SK-N-SH treated with all-trans-retinoic acid at 6 μM for 48 hours (cell line): Measurements from ENCODE around the gene DGKI.

Experiments used
- ATAC-seq: fragments of 200-7000 bp; cut with Tn5 transposase; 3 replicates; pipeline ENCODE4 v1.9.1; 2020; ENCODE audit warnings: mild to moderate bottlenecking, moderate library complexity
- ARNTL ChIP-seq: fragments of 450-650 bp; formaldehyde crosslinking; IDR thresholded peaks from 2 replicates; pipeline ENCODE4 v1.5.0; 2020; ENCODE audit warnings: low read depth, mild to moderate bottlenecking, moderate library complexity, borderline replicate concordance
- CSRNP3 ChIP-seq: fragments of 250-450 bp; sonication (Bioruptor Pico); IDR thresholded peaks from 2 replicates; pipeline ENCODE4 v1.5.1; 2021; ENCODE audit warnings: mild to moderate bottlenecking, moderate library complexity
- ESRRG ChIP-seq: fragments of 250-450 bp; sonication (Bioruptor Pico); IDR thresholded peaks from 2 replicates; pipeline ENCODE4 v1.6.1; 2021; ENCODE audit warnings: mild to moderate bottlenecking
- GLIS3 ChIP-seq: fragments of 250-450 bp; sonication (Bioruptor Pico); IDR thresholded peaks from 2 replicates; pipeline ENCODE4 v1.5.0; 2020; ENCODE audit warnings: mild to moderate bottlenecking, moderate library complexity
- ISL1 ChIP-seq: fragments of 250-450 bp; sonication (Bioruptor Pico); IDR thresholded peaks from 2 replicates; pipeline ENCODE4 v2.1.2; 2022; ENCODE audit warnings: mild to moderate bottlenecking, moderate library complexity
- OSR1 ChIP-seq: fragments of 250-450 bp; sonication (Bioruptor Pico); IDR thresholded peaks from 2 replicates; pipeline ENCODE4 v1.8.0; 2022; ENCODE audit warnings: moderate library complexity, mild to moderate bottlenecking, inconsistent platforms
- POU6F1 ChIP-seq: fragments of 250-450 bp; sonication (Bioruptor Pico); IDR thresholded peaks from 2 replicates; pipeline ENCODE4 v1.8.0; 2021; ENCODE audit warnings: low read depth, mild to moderate bottlenecking, moderate library complexity, borderline replicate concordance
- PPARA ChIP-seq: fragments of 250-450 bp; sonication (Bioruptor Pico); IDR thresholded peaks from 2 replicates; pipeline ENCODE4 v1.5.0; 2020; ENCODE audit warnings: mild to moderate bottlenecking, borderline replicate concordance
- SNAI2 ChIP-seq: fragments of 250-450 bp; sonication (Bioruptor Pico); IDR thresholded peaks from 2 replicates; pipeline ENCODE4 v1.5.0; 2020; ENCODE audit warnings: mild to moderate bottlenecking, moderate library complexity
- TCF4 ChIP-seq: fragments of 250-450 bp; sonication (Bioruptor Pico); IDR thresholded peaks from 2 replicates; pipeline ENCODE4 v1.8.0; 2021; ENCODE audit warnings: mild to moderate bottlenecking, moderate library complexity, borderline replicate concordance
- TOX ChIP-seq: fragments of 250-450 bp; sonication (Bioruptor Pico); IDR thresholded peaks from 2 replicates; pipeline ENCODE4 v1.8.0; 2021; ENCODE audit warnings: mild to moderate bottlenecking, moderate library complexity, borderline replicate concordance
- ZC3H10 ChIP-seq: fragments of 250-450 bp; sonication (Bioruptor Pico); IDR thresholded peaks from 2 replicates; pipeline ENCODE4 v1.5.1; 2021; ENCODE audit warnings: mild to moderate bottlenecking, moderate library complexity
- ZFP3 ChIP-seq: fragments of 250-450 bp; sonication (Bioruptor Pico); IDR thresholded peaks from 2 replicates; pipeline ENCODE4 v1.5.0; 2020; ENCODE audit warnings: mild to moderate bottlenecking, moderate library complexity
- ZFP30 ChIP-seq: fragments of 450-650 bp; formaldehyde crosslinking; IDR thresholded peaks from 2 replicates; pipeline ENCODE4 v1.5.0; 2022; ENCODE audit warnings: mild to moderate bottlenecking, moderate library complexity
- ZNF565 ChIP-seq: fragments of 450-650 bp; formaldehyde crosslinking; conservative IDR thresholded peaks from 2 replicates; pipeline ENCODE4 v1.5.0; 2020; ENCODE audit warnings: low read depth, mild to moderate bottlenecking, moderate library complexity
- ZNF70 ChIP-seq: fragments of 450-650 bp; formaldehyde crosslinking; IDR thresholded peaks from 2 replicates; pipeline ENCODE4 v1.5.0; 2020; ENCODE audit warnings: mild to moderate bottlenecking, moderate library complexity
- ZNF8 ChIP-seq: fragments of 450-650 bp; formaldehyde crosslinking; IDR thresholded peaks from 2 replicates; pipeline ENCODE4 v1.5.0; 2020; ENCODE audit warnings: mild to moderate bottlenecking, moderate library complexity
- TF ChIP-seq, protein P1 (sequence below): fragments of 250-450 bp; sonication (Bioruptor Pico); IDR thresholded peaks from 2 replicates; pipeline ENCODE4 v1.8.0; 2020; ENCODE audit warnings: mild to moderate bottlenecking, moderate library complexity, borderline replicate concordance
- TF ChIP-seq, protein P2 (sequence below): fragments of 250-450 bp; sonication (Bioruptor Pico); IDR thresholded peaks from 2 replicates; pipeline ENCODE4 v1.5.0; 2020; ENCODE audit warnings: mild to moderate bottlenecking, moderate library complexity
- TF ChIP-seq, protein P3 (sequence below): fragments of 250-450 bp; sonication (Bioruptor Pico); IDR thresholded peaks from 2 replicates; pipeline ENCODE4 v1.5.1; 2020; ENCODE audit warnings: low read depth, mild to moderate bottlenecking, moderate library complexity

The DGKI gene

GRCh38 chr7:137753575-137753947 lies 93.2 kb downstream of the DGKI start:
- no peak for ATAC-seq
- TF ChIP-seq ZC3H10 (CRISPR knock-in tag) (no peak), TCF4 (CRISPR knock-in tag) (no peak), ZFP30 (CRISPR knock-in tag) (no peak), ZNF8 (CRISPR knock-in tag) (no peak), ESRRG (CRISPR knock-in tag) (no peak), ARNTL (CRISPR knock-in tag) (no peak), TOX (CRISPR knock-in tag) (no peak), ZFP3 (CRISPR knock-in tag) (no peak), ISL1 (no peak), CSRNP3 (no peak), ZNF565 (CRISPR knock-in tag) (no peak), ZNF70 (CRISPR knock-in tag) (no peak), OSR1 (CRISPR knock-in tag) (no peak), GLIS3 (CRISPR knock-in tag) (no peak), POU6F1 (CRISPR knock-in tag) (no peak)
- TF ChIP-seq, protein P1, sequence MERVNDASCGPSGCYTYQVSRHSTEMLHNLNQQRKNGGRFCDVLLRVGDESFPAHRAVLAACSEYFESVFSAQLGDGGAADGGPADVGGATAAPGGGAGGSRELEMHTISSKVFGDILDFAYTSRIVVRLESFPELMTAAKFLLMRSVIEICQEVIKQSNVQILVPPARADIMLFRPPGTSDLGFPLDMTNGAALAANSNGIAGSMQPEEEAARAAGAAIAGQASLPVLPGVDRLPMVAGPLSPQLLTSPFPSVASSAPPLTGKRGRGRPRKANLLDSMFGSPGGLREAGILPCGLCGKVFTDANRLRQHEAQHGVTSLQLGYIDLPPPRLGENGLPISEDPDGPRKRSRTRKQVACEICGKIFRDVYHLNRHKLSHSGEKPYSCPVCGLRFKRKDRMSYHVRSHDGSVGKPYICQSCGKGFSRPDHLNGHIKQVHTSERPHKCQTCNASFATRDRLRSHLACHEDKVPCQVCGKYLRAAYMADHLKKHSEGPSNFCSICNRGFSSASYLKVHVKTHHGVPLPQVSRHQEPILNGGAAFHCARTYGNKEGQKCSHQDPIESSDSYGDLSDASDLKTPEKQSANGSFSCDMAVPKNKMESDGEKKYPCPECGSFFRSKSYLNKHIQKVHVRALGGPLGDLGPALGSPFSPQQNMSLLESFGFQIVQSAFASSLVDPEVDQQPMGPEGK (CRISPR knock-in tag), result no peak
- TF ChIP-seq, protein P2, sequence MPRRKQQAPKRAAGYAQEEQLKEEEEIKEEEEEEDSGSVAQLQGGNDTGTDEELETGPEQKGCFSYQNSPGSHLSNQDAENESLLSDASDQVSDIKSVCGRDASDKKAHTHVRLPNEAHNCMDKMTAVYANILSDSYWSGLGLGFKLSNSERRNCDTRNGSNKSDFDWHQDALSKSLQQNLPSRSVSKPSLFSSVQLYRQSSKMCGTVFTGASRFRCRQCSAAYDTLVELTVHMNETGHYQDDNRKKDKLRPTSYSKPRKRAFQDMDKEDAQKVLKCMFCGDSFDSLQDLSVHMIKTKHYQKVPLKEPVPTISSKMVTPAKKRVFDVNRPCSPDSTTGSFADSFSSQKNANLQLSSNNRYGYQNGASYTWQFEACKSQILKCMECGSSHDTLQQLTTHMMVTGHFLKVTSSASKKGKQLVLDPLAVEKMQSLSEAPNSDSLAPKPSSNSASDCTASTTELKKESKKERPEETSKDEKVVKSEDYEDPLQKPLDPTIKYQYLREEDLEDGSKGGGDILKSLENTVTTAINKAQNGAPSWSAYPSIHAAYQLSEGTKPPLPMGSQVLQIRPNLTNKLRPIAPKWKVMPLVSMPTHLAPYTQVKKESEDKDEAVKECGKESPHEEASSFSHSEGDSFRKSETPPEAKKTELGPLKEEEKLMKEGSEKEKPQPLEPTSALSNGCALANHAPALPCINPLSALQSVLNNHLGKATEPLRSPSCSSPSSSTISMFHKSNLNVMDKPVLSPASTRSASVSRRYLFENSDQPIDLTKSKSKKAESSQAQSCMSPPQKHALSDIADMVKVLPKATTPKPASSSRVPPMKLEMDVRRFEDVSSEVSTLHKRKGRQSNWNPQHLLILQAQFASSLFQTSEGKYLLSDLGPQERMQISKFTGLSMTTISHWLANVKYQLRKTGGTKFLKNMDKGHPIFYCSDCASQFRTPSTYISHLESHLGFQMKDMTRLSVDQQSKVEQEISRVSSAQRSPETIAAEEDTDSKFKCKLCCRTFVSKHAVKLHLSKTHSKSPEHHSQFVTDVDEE (CRISPR knock-in tag), result no peak
- TF ChIP-seq, protein P3, sequence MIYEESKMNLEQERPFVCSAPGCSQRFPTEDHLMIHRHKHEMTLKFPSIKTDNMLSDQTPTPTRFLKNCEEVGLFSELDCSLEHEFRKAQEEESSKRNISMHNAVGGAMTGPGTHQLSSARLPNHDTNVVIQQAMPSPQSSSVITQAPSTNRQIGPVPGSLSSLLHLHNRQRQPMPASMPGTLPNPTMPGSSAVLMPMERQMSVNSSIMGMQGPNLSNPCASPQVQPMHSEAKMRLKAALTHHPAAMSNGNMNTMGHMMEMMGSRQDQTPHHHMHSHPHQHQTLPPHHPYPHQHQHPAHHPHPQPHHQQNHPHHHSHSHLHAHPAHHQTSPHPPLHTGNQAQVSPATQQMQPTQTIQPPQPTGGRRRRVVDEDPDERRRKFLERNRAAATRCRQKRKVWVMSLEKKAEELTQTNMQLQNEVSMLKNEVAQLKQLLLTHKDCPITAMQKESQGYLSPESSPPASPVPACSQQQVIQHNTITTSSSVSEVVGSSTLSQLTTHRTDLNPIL (CRISPR knock-in tag), result no peak

DNA sequence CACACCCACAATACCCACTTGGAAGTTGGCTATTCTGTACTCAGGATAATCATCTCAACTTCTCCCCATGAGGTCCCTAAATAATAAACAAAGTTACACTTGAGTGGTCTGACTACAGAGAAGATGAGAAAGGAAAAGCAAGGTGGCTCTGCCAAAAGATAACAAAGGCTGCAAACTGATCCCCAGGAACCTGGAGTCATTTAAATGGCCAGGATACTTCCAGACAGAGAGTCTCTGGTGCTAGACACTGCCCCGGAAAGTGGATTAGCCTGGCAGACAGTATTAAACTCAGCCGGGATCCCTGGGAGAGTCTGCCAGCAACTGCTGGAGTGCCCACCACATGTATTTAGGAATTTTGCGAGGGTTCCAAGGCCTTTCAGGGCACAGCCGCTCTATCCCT lies 93.7 kb downstream of the DGKI start:
- no peak for TF ChIP-seq ESRRG (CRISPR knock-in tag)
- no peak for TF ChIP-seq GLIS3 (CRISPR knock-in tag)
- TF ChIP-seq SNAI2 (CRISPR knock-in tag), result no peak
- no peak for TF ChIP-seq PPARA (CRISPR knock-in tag)
- TF ChIP-seq, protein P1 (CRISPR knock-in tag), result no peak
- TF ChIP-seq OSR1 (CRISPR knock-in tag), result no peak
- TF ChIP-seq, protein P2 (CRISPR knock-in tag), result no peak
- no peak for TF ChIP-seq ARNTL (CRISPR knock-in tag)
- TF ChIP-seq CSRNP3, result no peak
- no peak for TF ChIP-seq ZFP3 (CRISPR knock-in tag)
- TF ChIP-seq TCF4 (CRISPR knock-in tag), result no peak
- TF ChIP-seq ZNF70 (CRISPR knock-in tag), result no peak
- TF ChIP-seq ISL1, result no peak
- ATAC-seq, result no peak; the same call in 2 of the 3 replicates
